MM.1S (cell line): ENCODE measurements around the gene SESN2.

Experiments used
- DNase-seq: peaks from one replicate; pipeline ENCODE4 v3.0.0-alpha.2; 2015
- H2AFZ ChIP-seq: fragments of 300-600 bp; sonication (generic); 2 replicates; pipeline ENCODE4 v1.6.0; 2016; ENCODE audit warnings: antibody characterized with exemption, low read length
- H3F3A ChIP-seq: fragments of 300-600 bp; sonication (generic); 2 replicates; pipeline ENCODE4 v1.6.1; 2016; ENCODE audit warnings: mild to moderate bottlenecking, antibody characterized with exemption, low read length, moderate library complexity, mixed read lengths; ENCODE audit not compliant: insufficient read depth
- H3K27ac ChIP-seq: fragments of 300-600 bp; sonication (generic); 2 replicates; pipeline ENCODE4 v1.5.1; 2016; ENCODE audit warnings: mild to moderate bottlenecking, low read length
- H3K27me3 ChIP-seq: fragments of 300-600 bp; sonication (generic); replicated peaks from 2 replicates; pipeline ENCODE4 v1.6.0; 2016; ENCODE audit warnings: low read length; ENCODE audit not compliant: insufficient read depth
- H3K36me3 ChIP-seq: fragments of 300-600 bp; sonication (generic); replicated peaks from 2 replicates; pipeline ENCODE4 v1.6.1; 2016; ENCODE audit warnings: mild to moderate bottlenecking, low read length, mixed read lengths; ENCODE audit not compliant: insufficient read depth
- H3K4me1 ChIP-seq: fragments of 300-600 bp; sonication (generic); 2 replicates; pipeline ENCODE4 v1.6.1; 2016; ENCODE audit warnings: low read length, mixed read lengths
- H3K4me2 ChIP-seq: fragments of 300-600 bp; sonication (generic); 2 replicates; pipeline ENCODE4 v1.6.0; 2016; ENCODE audit warnings: low read depth, low read length
- H3K4me3 ChIP-seq: fragments of 300-600 bp; sonication (generic); 2 replicates; pipeline ENCODE4 v1.5.1; 2016; ENCODE audit warnings: low read length, mixed read lengths
- H3K79me2 ChIP-seq: fragments of 300-600 bp; sonication (generic); 2 replicates; pipeline ENCODE4 v1.6.1; 2016; ENCODE audit warnings: mixed run types, low read length, mixed read lengths
- H3K9ac ChIP-seq: fragments of 300-600 bp; sonication (generic); 2 replicates; pipeline ENCODE4 v1.6.1; 2016; ENCODE audit warnings: low read length, mixed read lengths
- H3K9me2 ChIP-seq: fragments of 300-600 bp; sonication (generic); replicated peaks from 2 replicates; pipeline ENCODE4 v1.6.1; 2016; ENCODE audit warnings: mild to moderate bottlenecking, low read length, mixed read lengths; ENCODE audit not compliant: insufficient read depth
- H3K9me3 ChIP-seq: fragments of 300-600 bp; sonication (generic); replicated peaks from 2 replicates; pipeline ENCODE4 v1.6.1; 2016; ENCODE audit warnings: mild to moderate bottlenecking, low read length, mixed read lengths; ENCODE audit not compliant: insufficient read depth
- H4K20me1 ChIP-seq: fragments of 300-600 bp; sonication (generic); 2 replicates; pipeline ENCODE4 v1.6.1; 2016; ENCODE audit warnings: mild to moderate bottlenecking, low read length, moderate library complexity, mixed read lengths; ENCODE audit not compliant: insufficient read depth
- CTCF ChIP-seq: fragments of 300-600 bp; sonication (generic); IDR thresholded peaks from 2 replicates; pipeline ENCODE4 v1.5.1; 2016; ENCODE audit warnings: antibody characterized with exemption, low read length, mixed read lengths
- EZH2 ChIP-seq: fragments of 300-600 bp; sonication (generic); optimal IDR thresholded peaks from 2 replicates; pipeline ENCODE3; 2017; ENCODE audit warnings: low read depth, mild to moderate bottlenecking, antibody characterized with exemption, low read length, mixed read lengths
- EZH2phosphoT487 ChIP-seq: fragments of 300-600 bp; sonication (generic); IDR thresholded peaks from 2 replicates; pipeline ENCODE4 v1.6.1; 2018; ENCODE audit warnings: antibody characterized with exemption, low read length

The SESN2 gene

DNA sequence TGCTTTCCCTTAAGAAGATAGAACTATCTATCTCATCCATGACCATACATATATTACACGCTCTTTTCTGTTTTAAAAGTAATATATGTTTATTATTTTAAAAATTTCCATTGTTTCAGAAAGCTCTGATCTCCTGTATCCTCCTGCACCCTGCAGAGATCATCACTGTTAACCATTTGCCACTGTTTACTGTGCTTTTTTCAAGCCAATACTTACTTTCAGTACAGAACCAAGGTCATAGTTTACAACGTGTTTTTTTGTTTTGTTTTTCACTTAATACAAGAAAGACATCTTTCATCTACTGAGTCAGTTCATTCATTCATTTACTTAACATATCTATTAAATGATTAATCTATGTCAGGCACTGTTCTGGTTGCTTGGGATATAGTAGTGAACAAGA lies 10.2 kb downstream of the SESN2 start:
- Histone ChIP-seq H3K79me2 (peaks cover 48% of the 10 kb centered on the region), H3K36me3 (no peaks in the 10 kb centered on the region; the same call in 1 of the 2 replicates)

DNA sequence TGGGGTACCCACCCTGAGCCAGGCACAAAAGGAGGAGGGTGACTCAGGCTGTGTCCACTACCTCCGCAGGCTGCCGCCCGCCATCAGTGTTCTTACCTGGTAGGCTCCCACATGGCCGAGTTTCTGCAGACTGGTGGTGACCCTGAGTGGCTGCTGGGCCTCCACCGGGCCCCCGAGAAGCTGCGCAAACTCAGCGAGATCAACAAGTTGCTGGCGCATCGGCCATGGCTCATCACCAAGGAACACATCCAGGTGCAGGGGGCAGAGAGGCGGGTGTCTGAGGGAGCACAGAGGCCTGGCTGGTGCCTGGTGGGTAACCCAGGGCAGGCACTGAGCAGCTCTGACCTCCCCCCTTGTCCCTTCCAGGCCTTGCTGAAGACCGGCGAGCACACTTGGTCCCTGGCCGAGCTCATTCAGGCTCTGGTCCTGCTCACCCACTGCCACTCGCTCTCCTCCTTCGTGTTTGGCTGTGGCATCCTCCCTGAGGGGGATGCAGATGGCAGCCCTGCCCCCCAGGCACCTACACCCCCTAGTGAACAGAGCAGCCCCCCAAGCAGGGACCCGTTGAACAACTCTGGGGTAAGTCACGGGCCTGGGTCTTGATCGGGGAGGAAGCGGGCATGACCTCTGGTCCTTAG lies 13.0 kb downstream of the SESN2 start:
- Histone ChIP-seq H3K4me2 (no peak overlapping the region), H3K9me3 (no peaks in the 10 kb centered on the region), H4K20me1 (0 out of 2 replicates have a peak, but pooled peaks cover 3% of the 10 kb centered on the region), H2AFZ (no peak overlapping the region), H3K36me3 (no peaks in the 10 kb centered on the region; the same call in 1 of the 2 replicates), H3K79me2 (peaks cover 21% of the 10 kb centered on the region), H3K27ac (no peak overlapping the region), H3K27me3 (no peaks in the 10 kb centered on the region), H3F3A (no peaks in the 10 kb centered on the region), H3K4me1 (no peaks in the 10 kb centered on the region), H3K4me3 (no peak overlapping the region), H3K9ac (no peak overlapping the region), H3K9me2 (no peaks in the 10 kb centered on the region)
- no peak for DNase-seq
- no peak for TF ChIP-seq EZH2
- TF ChIP-seq CTCF = no peak
- TF ChIP-seq EZH2phosphoT487 = no peak

More for the DNA sequence above, 10.2 kb downstream of the SESN2 start:
- Histone ChIP-seq H3F3A (no peaks in the 10 kb centered on the region), H3K9me3 (no peaks in the 10 kb centered on the region), H2AFZ (no peak overlapping the region), H3K9me2 (no peaks in the 10 kb centered on the region), H3K4me1 (no peaks in the 10 kb centered on the region), H3K27me3 (no peaks in the 10 kb centered on the region), H3K4me3 (no peak overlapping the region), H3K9ac (no peak overlapping the region), H4K20me1 (0 out of 2 replicates have a peak, but pooled peaks cover 3% of the 10 kb centered on the region), H3K27ac (no peak overlapping the region), H3K4me2 (no peak overlapping the region)
- TF ChIP-seq EZH2 (no peak), CTCF (no peak), EZH2phosphoT487 (no peak)
- no peak for DNase-seq

GRCh38 chr1:28273216-28273860 lies 14.0 kb downstream of the SESN2 start:
- Histone ChIP-seq H3K27ac (no peak overlapping the region), H3K9me3 (no peaks in the 10 kb centered on the region), H3K27me3 (no peaks in the 10 kb centered on the region), H3K4me2 (no peak overlapping the region), H3K9ac (no peak overlapping the region), H3F3A (no peaks in the 10 kb centered on the region), H2AFZ (no peak overlapping the region), H3K4me1 (no peaks in the 10 kb centered on the region), H3K4me3 (no peak overlapping the region), H3K36me3 (no peaks in the 10 kb centered on the region; the same call in 1 of the 2 replicates), H3K79me2 (peaks cover 11% of the 10 kb centered on the region), H4K20me1 (0 out of 2 replicates have a peak, but pooled peaks cover 3% of the 10 kb centered on the region), H3K9me2 (no peaks in the 10 kb centered on the region)
- no peak for TF ChIP-seq EZH2phosphoT487
- TF ChIP-seq EZH2 = no peak
- TF ChIP-seq CTCF = no peak
- DNase-seq = no peak
